ENCODE data around the gene DIPK2B. TPM values are rescaled to one million over a fixed set of nuclear protein-coding genes. Genes with fewer than 3 reads are reported as not detected.

Gene DIPK2B
- 2.6 and 2.9 TPM in 2 replicates for total RNA-seq

DNA sequence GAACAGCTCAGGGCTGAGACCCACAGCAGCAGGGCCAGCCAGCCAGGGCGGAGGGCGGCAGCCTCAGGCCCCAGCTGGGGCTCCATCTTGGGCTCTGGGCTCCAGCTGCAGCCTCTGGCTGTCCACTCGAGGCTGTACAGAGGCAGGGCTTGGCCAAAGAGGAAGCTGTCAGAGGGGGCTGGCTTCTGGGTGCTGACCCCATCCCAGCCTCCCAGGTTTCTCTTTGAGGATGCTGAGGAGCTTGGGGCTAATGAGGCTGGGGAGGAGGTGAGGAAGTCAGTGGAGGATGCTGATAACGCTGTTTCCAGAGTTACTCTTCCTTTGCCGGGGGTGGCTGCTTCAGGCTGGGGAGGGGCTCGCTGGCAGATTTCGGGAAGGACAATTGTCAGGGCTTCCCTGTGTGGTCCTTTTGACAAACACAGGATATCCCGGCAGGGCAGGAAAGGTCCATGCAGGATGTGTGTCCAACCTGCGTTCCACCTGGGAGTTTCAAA is at the start of gene DIPK2B:
Gene DIPK2B (minus strand): TSS at position 136 of the 494 bp plus-strand sequence. CDS start 50 bp downstream, at position 86.

All from cardiac ventricle fibroblast (primary cell).